ENCODE data around the gene CREB1. TPM values are rescaled to one million over a fixed set of nuclear protein-coding genes. Genes with fewer than 3 reads are reported as not detected.

Gene CREB1
- polyA plus RNA-seq, 1 donor: 89.8 TPM

DNA sequence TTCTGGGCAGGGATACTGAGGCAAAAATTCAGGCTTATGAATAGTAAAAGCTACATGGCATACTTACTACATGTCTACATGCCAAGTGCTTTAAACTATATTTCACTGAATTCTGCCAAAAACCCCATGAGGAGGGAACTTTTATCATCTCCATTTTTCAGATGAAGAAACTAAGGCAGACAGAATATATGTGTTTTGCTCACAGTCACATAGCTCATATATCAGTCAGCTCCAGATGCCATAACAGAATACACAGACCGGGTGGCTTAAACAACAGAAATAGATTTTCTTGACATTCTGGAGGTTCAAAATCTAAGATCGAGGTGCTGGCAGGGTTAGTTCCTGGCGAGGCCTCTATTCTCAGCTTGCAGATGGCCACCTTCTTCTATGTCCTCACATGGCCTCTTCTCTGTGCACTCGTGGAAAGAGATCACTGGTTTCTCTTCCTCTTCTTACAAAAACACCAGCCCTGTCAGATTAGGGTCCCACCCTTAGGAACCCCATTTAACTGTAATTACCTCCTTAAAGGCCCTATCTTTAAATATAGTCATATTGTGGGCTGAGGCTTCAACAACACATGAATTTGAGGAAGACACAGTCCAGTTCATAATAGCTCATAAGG, 27.1 kb upstream of the CREB1 start:
- DNase-seq: no peak

DNA sequence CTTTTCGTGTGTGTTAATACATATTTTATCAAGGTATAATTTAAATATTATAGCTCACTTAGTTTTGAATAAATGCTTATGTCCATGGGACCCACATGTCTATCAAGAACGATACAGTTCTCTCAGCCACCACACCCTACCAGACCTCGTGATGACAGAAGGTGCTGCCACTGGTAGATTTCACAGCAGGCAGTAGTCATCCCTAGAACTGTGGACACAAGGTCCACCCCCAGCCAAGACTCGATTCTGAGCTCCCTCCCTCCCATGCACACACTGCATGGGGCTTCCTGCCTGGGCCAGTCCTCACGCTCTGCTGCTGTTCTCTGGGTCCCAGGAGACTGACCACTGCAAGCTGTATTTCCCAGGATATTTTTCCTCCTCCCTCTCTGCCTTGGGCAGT, 26.5 kb upstream of the CREB1 start:
- no peak for DNase-seq

GRCh38 chr2:207504513-207505170, 25.1 kb upstream of the CREB1 start:
- DNase-seq: no peak

DNA sequence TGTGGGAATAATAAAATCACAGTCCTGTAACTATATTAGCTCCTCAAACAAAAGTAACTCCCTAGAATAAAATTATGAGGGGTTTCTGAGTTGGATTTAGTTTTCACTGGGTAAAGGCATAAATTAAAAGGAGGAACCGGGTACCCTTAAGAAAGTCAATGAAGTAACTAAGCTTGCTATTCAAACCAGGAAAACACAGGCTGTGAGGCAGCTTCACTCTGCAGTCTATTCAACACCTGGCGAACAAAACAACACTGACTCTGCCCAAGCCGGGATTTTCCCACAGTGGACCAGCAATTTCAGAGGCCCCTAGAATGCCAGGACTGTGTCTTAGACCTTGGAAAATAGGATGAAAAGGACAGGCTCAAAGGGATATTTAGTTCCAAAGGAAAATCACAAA, 24.6 kb upstream of the CREB1 start:
- no peak for DNase-seq

GRCh38 chr2:207505728-207506127, 24.0 kb upstream of the CREB1 start:
- DNase-seq: no peak

GRCh38 chr2:207506426-207506825, 23.3 kb upstream of the CREB1 start:
- no peak for DNase-seq

DNA sequence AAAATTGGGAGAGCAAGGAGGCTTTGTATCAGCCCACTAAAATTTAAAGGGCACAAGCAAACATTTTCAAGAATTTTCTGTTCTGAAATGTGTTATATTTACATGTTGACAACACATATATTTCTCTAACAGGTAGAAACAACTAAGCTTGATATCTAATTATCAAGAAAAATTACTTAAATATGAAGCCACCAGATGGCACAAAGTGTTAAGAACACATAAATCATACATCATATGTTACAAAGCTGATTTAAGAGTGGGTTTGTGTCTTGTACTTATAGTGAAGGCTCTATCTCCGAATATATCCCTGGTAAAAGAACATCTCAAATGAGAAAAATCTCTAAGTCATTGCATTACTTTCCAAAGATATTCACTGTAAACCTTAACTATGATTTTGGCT, 19.6 kb upstream of the CREB1 start:
- no peak for DNase-seq

GRCh38 chr2:207511851-207512250, 17.9 kb upstream of the CREB1 start:
- DNase-seq: no peak

DNA sequence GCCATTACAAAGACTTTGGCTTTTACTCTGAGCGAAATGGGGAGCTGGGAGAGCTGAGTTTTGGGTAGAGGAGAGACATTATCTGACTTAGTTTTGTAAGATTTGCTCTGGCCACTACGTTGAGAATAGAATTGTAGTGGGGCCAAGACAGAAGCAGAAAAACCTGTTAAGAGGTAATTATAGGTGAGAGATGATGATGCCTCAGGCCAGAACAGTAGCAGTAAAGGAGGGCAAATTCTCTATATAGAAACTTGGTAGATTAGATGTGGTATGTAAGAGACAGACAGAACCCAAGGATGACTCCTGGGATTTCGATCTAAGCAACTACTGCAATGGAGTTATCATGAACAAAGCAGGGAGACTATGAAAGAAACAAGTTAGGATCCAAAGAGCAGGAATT, 17.4 kb upstream of the CREB1 start:
- DNase-seq: no peak

- DNase-seq: no peak
These were observed 16.1 kb upstream of the CREB1 start for GRCh38 chr2:207513551-207514257.

DNA sequence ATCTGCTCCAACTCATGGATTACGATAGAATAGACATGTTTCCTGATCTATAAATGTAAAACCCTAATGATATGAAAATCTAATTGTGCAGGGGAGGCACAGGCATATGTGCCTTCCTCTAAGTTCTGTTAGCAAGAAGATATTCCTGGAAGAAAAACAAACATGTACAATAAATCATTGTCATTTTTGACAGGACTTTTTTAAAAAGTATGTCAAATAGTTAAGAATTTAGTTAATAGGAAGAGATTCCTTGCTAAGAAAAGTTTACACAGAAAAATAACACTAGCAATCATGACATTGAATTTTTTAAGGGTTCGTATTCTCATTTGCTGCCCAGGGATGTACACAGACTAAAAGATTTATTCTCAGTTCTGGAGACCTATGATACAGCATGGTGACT, 15.3 kb upstream of the CREB1 start:
- no peak for DNase-seq

- DNase-seq: no peak
These were observed 14.1 kb upstream of the CREB1 start for GRCh38 chr2:207515671-207516070.

GRCh38 chr2:207516206-207516605, 13.6 kb upstream of the CREB1 start:
- DNase-seq: no peak

DNA sequence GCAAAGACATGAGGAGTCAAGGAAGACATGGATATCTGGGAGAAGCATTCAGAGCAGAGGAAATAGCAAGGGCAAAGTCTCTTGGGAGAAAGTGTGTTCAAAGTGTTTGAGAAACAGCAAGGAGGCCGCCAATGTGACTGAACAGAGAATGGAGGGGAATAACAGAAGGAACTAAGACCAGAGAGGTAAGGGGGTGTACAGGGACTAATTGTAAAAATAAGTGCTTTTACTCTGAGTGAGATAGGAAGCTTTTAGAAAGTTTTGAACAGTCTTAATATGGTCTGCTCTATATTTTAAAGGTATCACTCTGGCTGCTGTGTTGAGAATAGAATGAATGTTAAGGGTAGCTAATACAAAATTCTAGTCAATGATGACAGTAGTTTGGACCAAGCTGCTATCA, 6.8 kb upstream of the CREB1 start:
- DNase-seq: no peak

GRCh38 chr2:207525296-207525695, 4.5 kb upstream of the CREB1 start:
- no peak for DNase-seq

- no peak for DNase-seq
These were observed 807 bp upstream of the CREB1 start for GRCh38 chr2:207528980-207529329.

DNA sequence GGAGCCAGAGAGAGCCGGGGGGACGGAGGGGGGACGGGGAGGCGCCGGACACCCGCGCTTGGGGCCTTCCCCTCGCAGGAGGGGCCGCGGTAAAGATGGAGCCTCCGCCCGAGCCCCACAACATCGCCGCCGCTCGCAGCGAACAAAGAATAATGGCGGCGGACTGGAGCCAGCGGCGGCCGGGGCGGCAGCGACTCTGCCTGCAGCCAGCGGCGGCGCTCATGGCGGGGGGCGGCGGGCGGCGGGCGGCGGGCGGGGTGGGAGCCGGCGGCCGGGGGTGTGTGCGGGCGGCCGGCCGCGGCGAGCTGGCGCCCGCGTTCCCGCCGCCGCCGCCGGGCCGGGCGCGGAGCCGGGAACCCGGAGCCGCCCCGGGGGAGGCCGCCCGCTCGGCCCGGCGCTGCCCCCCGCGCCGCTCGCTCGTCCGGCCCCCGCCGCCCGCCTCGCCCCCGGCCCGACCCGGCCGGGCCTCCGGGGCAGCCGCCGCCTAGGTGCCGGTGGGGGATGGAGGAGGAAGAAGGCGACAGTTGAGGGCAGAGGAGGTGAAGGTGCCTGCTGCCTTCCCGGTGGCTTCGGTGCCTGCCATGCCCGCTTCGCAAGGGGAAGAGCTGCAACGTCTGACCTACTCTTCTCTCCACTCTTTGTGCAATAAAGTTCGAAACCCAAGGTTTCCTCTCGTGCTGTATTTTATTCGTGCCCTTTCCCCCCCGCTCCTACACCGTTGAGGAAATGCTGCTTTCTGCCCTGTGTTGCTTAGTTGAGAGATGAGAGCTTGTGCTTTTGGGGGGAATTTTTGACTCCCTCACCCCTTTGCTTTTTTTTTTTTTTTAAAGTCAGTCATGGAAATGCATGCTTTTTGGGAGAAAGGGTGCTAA, 634 bp downstream of the CREB1 start:
- peak; percentile 55 for DNase-seq

- peak; percentile 13 for DNase-seq
These were observed 1.5 kb downstream of the CREB1 start for GRCh38 chr2:207531032-207531952.

DNA sequence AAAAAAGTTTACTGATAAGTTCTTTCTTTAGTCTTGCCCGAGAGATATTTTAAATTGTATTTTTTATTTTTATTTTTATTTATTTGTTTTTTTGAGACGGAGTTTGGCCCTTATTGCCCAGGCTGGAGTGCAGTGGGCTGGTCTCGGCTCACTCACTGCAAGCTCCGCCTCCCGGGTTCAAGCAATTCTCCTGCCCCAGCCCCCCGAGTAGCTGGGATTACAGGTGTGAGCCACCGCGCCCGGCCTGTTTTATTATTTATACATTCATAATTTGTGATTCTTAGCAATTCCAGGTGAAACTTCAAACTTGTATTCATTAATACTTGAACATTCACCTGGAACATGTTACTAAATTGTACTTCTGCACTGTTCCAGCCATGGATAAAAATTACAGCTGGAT, 2.9 kb downstream of the CREB1 start:
- DNase-seq: no peak

GRCh38 chr2:207533461-207534008, 3.8 kb downstream of the CREB1 start:
- no peak for DNase-seq

DNA sequence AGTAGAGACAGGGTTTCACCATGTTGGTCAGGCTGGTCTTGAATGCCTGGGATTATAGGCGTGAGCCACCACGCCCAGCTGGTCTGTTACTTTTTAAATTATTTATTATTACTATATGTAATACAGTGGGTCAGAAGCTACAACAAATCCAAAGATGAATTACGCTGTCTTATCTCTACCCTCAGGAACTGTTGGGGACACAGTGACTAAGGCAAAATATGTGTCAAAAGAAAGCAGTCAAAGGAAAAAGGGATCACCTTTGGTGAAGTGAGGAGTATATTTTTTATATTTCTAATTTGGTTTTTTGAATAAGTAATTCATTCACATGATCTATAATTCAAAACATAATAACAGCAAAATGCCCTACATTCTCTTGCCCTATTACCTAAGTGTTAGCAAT, 4.7 kb downstream of the CREB1 start:
- no peak for DNase-seq

Data from left kidney (tissue), 2 donors.